HG03175 (cell line): Measurements from ENCODE around the gene LYST.
"Not testable (repeated sequence)": the region's sequence is repeated elsewhere in the genome, so short reads cannot be mapped to it uniquely, and the experiment has no call there.

Experiments used
- ATAC-seq: cut with Tn5 transposase; IDR thresholded peaks from one replicate; pipeline ENCODE4 v1.9.1; 2021; ENCODE audit warnings: mild to moderate bottlenecking, moderate library complexity; ENCODE audit not compliant: unreplicated experiment

Gene LYST

DNA sequence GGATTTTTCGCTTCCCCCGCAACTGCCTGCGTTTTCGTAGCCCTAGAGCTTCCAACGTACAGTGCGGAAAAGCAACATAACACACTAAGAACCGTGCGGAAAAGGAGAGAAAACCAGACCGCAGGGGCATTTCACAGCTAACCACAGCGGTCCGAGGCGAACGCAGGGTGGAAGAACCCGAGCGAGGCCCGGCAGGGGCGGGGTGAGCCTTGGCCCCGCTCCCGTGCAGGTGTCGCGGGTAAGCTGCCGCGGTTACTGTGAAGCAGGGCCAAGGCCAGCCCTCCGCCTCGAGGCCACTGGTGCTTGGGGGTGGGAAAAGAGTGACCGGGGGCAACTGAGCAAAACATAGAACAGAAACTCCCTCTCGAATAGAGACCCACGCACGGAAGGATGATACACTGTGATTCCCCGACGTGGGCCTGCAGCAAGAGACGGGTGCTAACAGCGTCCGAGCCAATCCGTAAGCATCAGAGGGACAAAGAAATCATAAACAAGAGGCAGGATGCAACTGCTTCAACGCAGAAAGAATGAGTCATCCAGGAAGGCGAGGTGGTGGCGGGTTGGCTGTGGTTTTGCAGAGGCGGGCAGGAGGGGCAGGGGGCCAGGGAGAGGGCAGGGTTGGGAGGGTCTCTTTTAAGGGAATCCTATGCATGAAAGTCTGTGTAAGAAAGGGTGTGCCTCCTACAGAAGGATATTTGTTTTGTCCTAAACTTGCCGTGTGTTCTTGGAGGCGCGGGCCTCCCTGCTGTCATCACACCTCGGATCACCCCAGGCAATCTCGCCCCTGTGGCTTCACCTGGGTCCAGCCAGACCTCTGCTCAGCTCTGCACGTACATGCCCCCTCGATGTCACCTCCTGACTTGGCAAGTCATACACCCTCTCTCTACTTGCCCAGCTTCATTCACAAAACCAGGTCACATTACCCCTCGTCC lies 224.4 kb downstream of the LYST start:
- peak; percentile 74 for ATAC-seq

DNA sequence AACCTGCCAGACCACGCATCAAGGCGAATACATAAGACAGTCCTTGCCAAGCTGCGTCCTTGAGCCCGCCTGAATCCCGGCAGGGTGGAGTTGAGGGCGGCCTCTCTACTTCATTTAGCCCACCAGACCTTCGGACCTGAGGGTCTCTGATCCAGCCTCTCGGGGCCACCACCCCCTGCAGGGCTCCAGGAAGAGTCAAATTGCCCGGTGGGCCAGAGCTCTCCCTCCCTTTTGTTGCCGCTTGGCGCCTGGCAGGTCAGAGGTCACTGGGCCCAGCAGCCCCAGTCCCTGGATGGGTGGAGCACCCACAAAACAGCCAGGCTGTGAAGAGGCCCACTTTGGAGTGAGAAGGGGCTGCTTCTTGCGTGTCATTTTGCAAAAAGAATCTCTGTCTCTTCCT lies 226.1 kb downstream of the LYST start:
- no peak for ATAC-seq

- no peak for ATAC-seq
Observed at GRCh38 chr1:235639226-235640205, 227.2 kb downstream of the LYST start.

- ATAC-seq = not testable (repeated sequence)
Observed at GRCh38 chr1:235638612-235639011, 228.1 kb downstream of the LYST start.

GRCh38 chr1:235637756-235638534 lies 228.8 kb downstream of the LYST start:
- ATAC-seq = no peak

DNA sequence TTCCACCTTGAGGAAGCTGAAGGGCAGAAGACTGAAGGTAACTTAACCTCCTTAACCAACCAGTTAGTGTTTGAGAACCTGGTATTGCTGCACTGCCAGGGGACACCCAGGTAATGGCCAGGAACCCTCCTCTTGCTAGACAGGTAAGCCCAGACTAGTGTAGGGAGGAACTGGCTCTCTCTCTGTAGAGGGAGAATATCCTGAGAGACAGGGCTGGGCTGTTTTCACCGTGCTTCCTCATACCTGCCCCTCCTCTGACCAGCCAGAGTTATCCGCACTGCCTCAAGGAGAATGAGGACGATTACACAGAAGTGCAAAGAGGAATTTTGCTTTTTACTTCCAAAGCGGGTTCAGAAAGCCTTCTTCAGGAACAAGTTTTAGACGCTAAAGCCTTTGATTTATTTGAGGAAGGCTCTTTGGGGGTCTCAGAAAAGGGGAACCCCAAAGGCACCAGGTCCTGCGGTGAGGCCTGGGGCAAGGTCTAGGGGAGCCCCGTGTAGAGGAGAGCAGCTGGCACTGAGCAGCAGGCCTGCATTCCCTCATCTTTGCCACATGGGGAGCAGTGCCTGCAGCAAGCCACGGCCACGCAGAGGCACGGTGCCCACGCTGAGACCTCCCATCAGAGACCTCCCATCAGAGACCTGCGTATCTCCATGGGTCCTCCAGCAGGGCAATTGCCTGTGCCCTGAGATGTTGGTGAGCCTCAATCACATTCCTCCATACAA lies 230.6 kb downstream of the LYST start:
- ATAC-seq = no peak

- peak; percentile 63 for ATAC-seq
Observed at GRCh38 chr1:235632506-235633401, 234.0 kb downstream of the LYST start.

GRCh38 chr1:235631816-235632215 lies 234.9 kb downstream of the LYST start:
- ATAC-seq = no peak

DNA sequence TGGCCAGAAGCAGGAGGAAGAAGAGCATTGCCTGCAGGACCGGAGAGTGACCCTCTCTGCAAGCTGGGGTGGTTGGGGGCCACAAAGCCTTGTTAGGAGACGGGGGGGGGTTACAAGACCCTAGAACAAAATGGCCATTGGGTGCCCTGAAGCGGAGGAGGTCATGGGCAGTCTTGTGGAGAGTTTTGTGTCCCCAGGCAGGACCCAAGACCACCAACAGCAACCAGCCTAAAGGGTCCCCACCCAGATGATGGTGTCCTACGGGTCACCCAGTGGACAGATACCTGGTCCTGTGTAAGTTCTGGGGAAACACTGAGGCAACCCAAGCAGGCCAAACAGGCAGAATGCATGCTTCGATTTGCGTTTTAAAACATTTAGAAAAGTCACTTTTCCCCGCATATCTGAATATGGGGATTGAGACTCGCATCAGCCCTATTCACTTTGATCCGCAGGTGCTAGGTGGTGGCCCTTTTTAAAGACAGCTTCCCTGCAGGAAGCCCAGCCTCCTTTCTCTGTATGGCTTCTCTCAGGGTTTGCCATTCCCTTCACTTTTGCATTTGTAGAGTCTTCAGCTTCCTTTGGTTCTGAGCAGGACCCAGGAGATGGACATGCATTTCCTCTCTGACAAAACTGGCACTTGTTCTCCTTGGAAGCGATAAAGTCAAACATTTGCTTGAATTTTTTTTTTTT lies 238.2 kb downstream of the LYST start:
- ATAC-seq = no peak

DNA sequence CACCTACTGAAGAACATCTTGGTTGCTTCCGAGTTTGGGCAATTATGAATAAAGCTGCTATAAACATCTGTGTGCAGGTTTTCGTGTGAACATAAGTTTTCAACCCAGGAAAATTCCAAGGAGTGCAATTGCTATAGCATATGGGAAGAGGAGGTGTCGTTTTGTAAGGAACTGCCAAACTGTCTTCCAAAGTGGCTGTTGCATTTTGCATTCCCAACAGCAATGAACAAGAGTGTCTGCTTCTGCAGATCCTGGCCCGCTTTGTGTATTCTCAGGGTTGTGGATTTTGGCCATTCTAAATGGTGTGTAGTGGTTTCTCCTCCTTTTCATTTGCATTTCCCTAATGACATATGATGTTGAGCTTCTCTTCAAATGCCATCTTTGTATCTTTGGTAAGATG lies 240.9 kb downstream of the LYST start:
- ATAC-seq = no peak

GRCh38 chr1:235625340-235625739 lies 241.4 kb downstream of the LYST start:
- no peak for ATAC-seq

- ATAC-seq = no peak
Observed at GRCh38 chr1:235624721-235625333, 241.9 kb downstream of the LYST start.

- no peak for ATAC-seq
Observed at GRCh38 chr1:235622936-235623779, 243.5 kb downstream of the LYST start.

DNA sequence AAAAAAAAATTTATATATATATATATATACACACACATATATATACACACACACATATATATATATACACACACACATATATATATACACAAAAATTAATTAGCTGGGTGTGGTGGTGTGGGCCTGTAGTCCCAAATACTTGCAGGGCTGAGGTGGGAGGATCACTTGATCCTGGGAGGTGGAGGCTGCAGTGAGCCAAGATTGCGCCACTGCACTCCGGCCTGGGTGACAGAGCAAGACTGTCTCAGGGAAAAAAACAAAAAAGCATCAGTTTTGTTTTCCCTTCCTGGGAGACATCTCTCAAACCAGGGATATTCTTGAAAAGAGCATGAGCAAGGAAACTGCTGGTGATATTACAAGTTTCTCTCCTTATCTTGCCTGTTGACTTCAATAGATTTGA lies 247.6 kb downstream of the LYST start:
- not testable (repeated sequence) for ATAC-seq

DNA sequence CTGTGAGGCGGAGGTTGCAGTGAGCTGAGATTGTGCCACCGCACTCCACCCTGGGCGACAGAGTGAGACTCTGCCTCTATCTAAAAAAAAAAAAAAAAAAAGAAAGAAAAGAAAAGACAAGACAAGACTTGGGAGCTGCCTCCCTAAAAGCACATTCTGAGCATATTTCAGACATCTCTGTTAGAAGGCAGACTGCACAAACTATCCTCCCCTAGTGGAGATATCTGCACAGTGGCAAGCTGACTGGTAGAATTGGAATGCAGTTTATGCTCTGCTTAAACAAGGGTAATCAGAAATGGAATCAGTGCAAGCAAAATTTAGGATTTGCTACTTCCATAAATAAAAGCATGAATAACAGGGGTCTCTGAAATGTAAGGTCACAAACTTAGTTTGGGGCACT lies 248.9 kb downstream of the LYST start:
- ATAC-seq = no peak

DNA sequence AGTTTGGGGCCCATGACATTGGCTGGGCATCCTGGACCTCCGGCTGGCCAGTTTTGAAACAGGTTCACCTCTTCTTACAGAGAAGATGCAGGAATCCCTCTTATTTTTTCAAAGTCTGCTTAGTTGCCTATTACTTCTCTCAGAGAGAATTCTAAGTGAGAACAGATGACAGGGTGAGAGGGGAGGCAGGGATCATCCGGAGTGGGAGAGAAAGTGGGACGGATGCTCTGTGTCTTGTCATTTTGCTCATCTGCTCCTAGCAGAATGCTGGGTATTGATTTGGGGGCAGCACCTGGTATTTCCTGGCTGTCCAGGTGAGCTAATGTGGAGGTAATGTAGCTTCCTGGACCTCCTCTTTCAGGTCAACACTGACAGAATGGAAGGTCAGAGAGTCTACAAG lies 249.6 kb downstream of the LYST start:
- ATAC-seq = no peak

GRCh38 chr1:235614442-235614954 lies 252.2 kb downstream of the LYST start:
- ATAC-seq = no peak
